Measurements from ENCODE around the gene HOMER2. TPM values are rescaled to one million over a fixed set of nuclear protein-coding genes. Genes with fewer than 3 reads are reported as not detected.
"Not testable (repeated sequence)": the region's sequence is repeated elsewhere in the genome, so short reads cannot be mapped to it uniquely, and the experiment has no call there.

HOMER2 gene
- total RNA-seq = 7.8 TPM
- 5.7 TPM for polyA plus RNA-seq
- long read RNA-seq, donor 1 = 0 reads
- long read RNA-seq, donor 2 = 0 reads
- long read RNA-seq, donor 3, partial matches to known transcripts = 0 of 2 reads
- long read RNA-seq, donor 3, other reads (novel, unspliced or antisense) = 0 of 2 reads
- long read RNA-seq, donor 4 = 0 reads
- long read RNA-seq, donor 5, partial matches to known transcripts = 0 of 2 reads
- long read RNA-seq, donor 5, other reads (novel, unspliced or antisense) = 0 of 2 reads
- long read RNA-seq, donor 6, partial matches to known transcripts = 0 of 1 reads
- long read RNA-seq, donor 6, other reads (novel, unspliced or antisense) = 0 of 1 reads
- long read RNA-seq, donor 7, partial matches to known transcripts = 0 of 3 reads
- long read RNA-seq, donor 7, other reads (novel, unspliced or antisense) = 0 of 3 reads
- long read RNA-seq, donor 8 = 0 reads
- long read RNA-seq, donor 9 = 0 reads
- long read RNA-seq, donor 10, partial matches to known transcripts = 0 of 1 reads
- long read RNA-seq, donor 10, other reads (novel, unspliced or antisense) = 0 of 1 reads

DNA sequence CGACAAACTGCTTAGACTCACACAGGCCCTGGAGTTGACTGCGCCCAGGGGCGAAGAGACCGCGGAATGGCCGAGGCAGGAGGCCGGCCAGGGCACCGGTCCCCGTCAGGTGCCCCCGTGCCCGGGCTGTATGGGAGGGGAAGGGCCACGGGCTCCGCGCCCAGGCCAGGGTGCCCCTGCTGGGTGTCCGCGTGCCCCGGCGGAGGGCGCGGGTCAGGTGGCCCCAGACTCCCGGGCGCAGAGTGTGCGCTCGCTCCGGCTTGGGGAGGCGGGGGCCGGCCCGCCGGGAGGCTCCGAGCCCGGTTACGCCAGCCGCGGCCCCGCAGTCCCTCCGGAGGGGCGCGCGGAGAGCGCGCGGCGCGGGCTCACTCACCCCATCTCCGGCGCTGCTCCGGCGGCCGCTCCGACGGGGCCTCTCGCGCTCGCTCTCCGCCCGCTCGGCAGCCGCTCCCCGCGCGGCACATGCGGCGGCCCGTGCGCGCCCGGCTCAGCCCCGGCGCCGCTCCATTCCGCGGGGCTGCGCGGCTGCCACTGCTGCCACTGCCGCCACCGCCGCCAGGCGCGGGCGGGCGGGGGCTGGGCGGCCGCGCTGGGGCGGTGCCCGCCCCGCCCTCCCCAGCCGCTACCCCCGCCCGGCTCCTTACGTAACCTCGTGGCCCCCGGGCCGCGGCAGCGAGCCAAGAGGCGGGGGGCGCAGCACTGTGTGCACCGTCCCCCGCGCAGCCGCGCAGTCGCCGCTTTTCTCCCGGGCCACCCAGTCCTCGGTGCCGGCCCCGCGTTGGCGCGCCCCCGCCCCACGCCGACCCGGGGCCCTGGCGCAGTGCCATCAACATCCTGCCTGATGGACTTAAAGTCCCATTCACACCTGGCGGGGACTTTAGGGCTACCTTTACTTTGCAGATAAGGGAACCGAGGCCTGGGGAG, at the start of gene HOMER2:
Gene HOMER2 (minus strand): TSS at position 563 of the 924 bp plus-strand sequence. CDS start 185 bp downstream, at position 378.
- 2% methylated on average over 119 of the region's 119 CpGs for WGBS
- Histone ChIP-seq H3K36me3 (ENCODE audit: control insufficient read depth in 2 of 2, insufficient read depth in 2 of 2, low read length in 1 of 2) (no peaks in the 10 kb centered on the region), H3K4me3 (ENCODE audit: low read length in 2 of 2) (peak within 1 kb of the TSS in 1 of 2 donors; percentile 50), H3K9me3 (ENCODE audit: control insufficient read depth in 2 of 2, insufficient read depth in 1 of 2, low read length in 1 of 2) (no peaks in the 10 kb centered on the region), H3K27me3 (ENCODE audit: control insufficient read depth in 2 of 2, insufficient read depth in 1 of 2, low read length in 1 of 2) (peaks cover 22 to 30% of the 10 kb centered on the region in 2 donors), H3K27ac (ENCODE audit: low read depth in 1 of 2, low read length in 1 of 2) (no peak within 1 kb of the TSS), H3K4me1 (ENCODE audit: control insufficient read depth in 2 of 2, insufficient read depth in 2 of 2, low read length in 2 of 2) (peaks cover 3 to 10% of the 10 kb centered on the region in 2 donors)
- DNase-seq (ENCODE audit: low read depth in 6 of 9, low spot score in 9 of 9) = peak in 2 of 9 donors; percentile 8 to 31

DNA sequence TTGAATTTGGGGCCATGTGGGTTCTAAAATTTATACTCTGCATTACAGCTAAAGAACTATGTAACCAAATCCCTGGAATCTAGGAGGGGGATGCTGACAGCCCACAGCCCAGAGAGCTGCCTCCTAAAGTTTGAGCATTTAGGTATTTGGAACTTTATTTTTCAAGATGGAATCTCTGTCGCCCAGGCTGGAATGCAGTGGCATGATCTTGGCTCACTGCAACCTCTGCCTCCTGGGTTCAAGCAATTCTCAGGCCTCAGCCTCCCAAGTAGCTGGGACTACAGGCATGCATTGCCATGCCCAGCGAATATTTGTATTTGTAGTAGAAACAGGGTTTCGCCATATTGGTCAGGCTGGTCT, 48.1 kb upstream of the HOMER2 start:
- DNase-seq (ENCODE audit: low read depth in 6 of 9, low spot score in 9 of 9); H3K9me3 ChIP-seq (ENCODE audit: control insufficient read depth in 2 of 2, insufficient read depth in 1 of 2, low read length in 1 of 2); H3K4me3 ChIP-seq (ENCODE audit: low read length in 2 of 2); H3K4me1 ChIP-seq (ENCODE audit: control insufficient read depth in 2 of 2, insufficient read depth in 2 of 2, low read length in 2 of 2); H3K36me3 ChIP-seq (ENCODE audit: control insufficient read depth in 2 of 2, insufficient read depth in 2 of 2, low read length in 1 of 2); H3K27ac ChIP-seq (ENCODE audit: low read depth in 1 of 2, low read length in 1 of 2); H3K27me3 ChIP-seq (ENCODE audit: control insufficient read depth in 2 of 2, insufficient read depth in 1 of 2, low read length in 1 of 2): not testable (repeated sequence)
- WGBS = 98% methylated on average over 3 of the region's 3 CpGs

DNA sequence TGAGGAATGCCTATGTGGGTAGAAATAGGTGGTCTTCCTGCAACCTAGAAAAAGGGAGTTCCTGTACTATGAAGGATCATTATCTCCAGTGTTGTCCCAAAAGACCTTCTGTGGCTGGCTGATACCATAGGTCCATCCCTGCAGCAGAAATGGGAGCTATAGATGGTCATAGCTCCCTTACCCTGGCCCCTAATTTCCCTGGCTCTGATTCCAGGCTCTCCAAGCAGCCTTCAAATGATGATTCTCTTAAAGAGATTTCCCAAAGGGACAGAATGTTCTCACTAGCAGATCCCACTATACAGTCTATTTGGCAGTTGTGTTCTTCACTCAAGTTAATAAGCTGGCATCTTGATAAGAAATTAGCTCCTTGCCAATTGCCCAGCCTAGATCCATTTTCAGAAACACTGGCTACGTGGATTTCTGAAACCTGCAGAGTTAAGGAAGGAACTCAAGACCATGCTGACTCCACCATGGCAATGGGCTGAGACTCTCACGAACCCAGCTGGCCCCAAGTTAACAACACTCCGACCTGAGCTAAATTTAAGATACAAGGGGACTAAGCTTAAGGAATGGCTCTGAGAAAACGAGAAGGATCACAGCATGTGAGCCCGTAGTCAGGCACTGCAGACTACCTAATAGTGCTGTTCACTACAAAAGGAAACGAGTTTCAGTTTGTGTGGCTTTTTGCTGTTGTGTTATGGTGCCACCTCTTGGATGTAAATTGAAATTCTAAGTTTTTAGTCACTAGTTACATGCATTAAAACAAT, 47.6 kb upstream of the HOMER2 start:
- H3K27me3 ChIP-seq (ENCODE audit: control insufficient read depth in 2 of 2, insufficient read depth in 1 of 2, low read length in 1 of 2) = no peaks in the 10 kb centered on the region
- WGBS = 9% methylated on average over 6 of the region's 6 CpGs
- H3K9me3 ChIP-seq (ENCODE audit: control insufficient read depth in 2 of 2, insufficient read depth in 1 of 2, low read length in 1 of 2) = no peaks in the 10 kb centered on the region
- peaks cover 0 to 3% of the 10 kb centered on the region in 2 donors for H3K36me3 ChIP-seq (ENCODE audit: control insufficient read depth in 2 of 2, insufficient read depth in 2 of 2, low read length in 1 of 2)
- DNase-seq (ENCODE audit: low read depth in 6 of 9, low spot score in 9 of 9) = peak in 7 of 9 donors; percentile 38 to 77 (median 57)
- H3K4me1 ChIP-seq (ENCODE audit: control insufficient read depth in 2 of 2, insufficient read depth in 2 of 2, low read length in 2 of 2) = peaks cover 0 to 4% of the 10 kb centered on the region in 2 donors
- no peak overlapping the region for H3K27ac ChIP-seq (ENCODE audit: low read depth in 1 of 2, low read length in 1 of 2)
- peak overlapping the region; percentile 19 to 29 for H3K4me3 ChIP-seq (ENCODE audit: low read length in 2 of 2)

DNA sequence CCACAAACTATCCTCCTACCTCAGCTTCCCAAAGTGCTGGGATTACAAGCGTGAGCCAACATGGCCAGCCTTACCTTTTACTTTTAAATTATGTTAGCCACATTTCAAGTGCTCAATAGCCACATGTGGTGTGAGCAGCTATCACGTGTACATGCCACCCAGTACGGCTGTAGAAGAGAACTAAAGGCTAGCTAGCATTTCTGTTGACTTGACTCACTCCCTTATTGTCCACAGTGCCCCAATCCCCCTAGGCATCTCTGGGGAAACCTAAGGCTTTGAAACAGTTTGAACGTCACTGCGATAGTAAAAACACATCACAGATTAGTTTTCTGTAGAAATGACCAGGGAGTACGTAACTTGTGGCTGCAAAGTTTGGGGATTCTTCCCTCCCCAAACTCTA, 46.9 kb upstream of the HOMER2 start:
- DNase-seq (ENCODE audit: low read depth in 6 of 9, low spot score in 9 of 9) = no peak
- Histone ChIP-seq H3K36me3 (ENCODE audit: control insufficient read depth in 2 of 2, insufficient read depth in 2 of 2, low read length in 1 of 2) (peaks cover 0 to 3% of the 10 kb centered on the region in 2 donors), H3K4me3 (ENCODE audit: low read length in 2 of 2) (no peak overlapping the region), H3K27ac (ENCODE audit: low read depth in 1 of 2, low read length in 1 of 2) (no peak overlapping the region), H3K27me3 (ENCODE audit: control insufficient read depth in 2 of 2, insufficient read depth in 1 of 2, low read length in 1 of 2) (no peaks in the 10 kb centered on the region), H3K9me3 (ENCODE audit: control insufficient read depth in 2 of 2, insufficient read depth in 1 of 2, low read length in 1 of 2) (no peaks in the 10 kb centered on the region), H3K4me1 (ENCODE audit: control insufficient read depth in 2 of 2, insufficient read depth in 2 of 2, low read length in 2 of 2) (peaks cover 0 to 4% of the 10 kb centered on the region in 2 donors)
- WGBS = 96% methylated on average over 6 of the region's 6 CpGs

DNA sequence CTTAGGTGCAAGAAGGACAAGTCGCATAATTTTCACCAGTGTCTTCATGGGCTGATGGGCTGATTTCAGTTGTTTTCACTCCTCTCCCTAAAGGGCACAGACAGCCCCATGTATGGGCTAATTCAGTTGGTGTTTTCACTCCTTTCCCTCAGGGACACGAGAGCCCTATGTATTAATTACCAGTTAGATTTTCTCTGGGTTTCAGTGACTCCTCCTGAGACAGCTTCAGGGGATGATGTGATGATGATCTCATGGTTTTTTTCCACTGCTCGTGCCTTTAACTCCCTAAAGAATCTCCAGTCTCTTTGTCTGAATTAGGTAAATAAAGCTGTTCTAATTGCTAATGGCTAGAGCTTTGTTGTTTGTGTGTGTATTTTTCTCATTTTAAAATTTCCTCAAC, 43.4 kb upstream of the HOMER2 start:
- no peak for DNase-seq (ENCODE audit: low read depth in 6 of 9, low spot score in 9 of 9)

DNA sequence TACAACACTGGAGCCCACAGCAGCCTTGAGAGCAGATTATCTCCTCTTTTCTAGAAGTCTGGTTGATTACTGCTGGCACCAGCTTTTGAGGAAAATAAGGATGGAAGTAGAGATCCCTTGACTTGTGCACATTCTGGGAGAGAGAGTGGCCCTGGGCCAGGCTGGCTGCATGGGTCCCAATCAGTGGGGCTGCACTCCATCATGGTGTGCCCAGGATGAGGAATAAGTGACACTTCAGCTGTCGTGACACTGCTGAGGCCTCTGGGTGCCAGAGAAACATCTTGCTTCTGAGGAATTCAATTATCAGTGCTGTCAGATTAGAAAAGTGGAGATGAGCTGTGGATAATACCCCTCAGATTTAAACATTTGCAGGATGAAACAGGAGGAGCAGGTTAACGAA, 42.6 kb upstream of the HOMER2 start:
- Histone ChIP-seq H3K27ac (ENCODE audit: low read depth in 1 of 2, low read length in 1 of 2) (no peak overlapping the region), H3K4me3 (ENCODE audit: low read length in 2 of 2) (no peak overlapping the region), H3K27me3 (ENCODE audit: control insufficient read depth in 2 of 2, insufficient read depth in 1 of 2, low read length in 1 of 2) (no peaks in the 10 kb centered on the region), H3K9me3 (ENCODE audit: control insufficient read depth in 2 of 2, insufficient read depth in 1 of 2, low read length in 1 of 2) (no peaks in the 10 kb centered on the region), H3K4me1 (ENCODE audit: control insufficient read depth in 2 of 2, insufficient read depth in 2 of 2, low read length in 2 of 2) (peaks cover 0 to 2% of the 10 kb centered on the region in 2 donors), H3K36me3 (ENCODE audit: control insufficient read depth in 2 of 2, insufficient read depth in 2 of 2, low read length in 1 of 2) (peaks cover 3 to 4% of the 10 kb centered on the region in 2 donors)
- no peak for DNase-seq (ENCODE audit: low read depth in 6 of 9, low spot score in 9 of 9)
- 97% methylated on average over 2 of the region's 2 CpGs for WGBS

More for the DNA sequence above, 43.4 kb upstream of the HOMER2 start:
- peaks cover 0 to 4% of the 10 kb centered on the region in 2 donors for H3K4me1 ChIP-seq (ENCODE audit: control insufficient read depth in 2 of 2, insufficient read depth in 2 of 2, low read length in 2 of 2)
- H3K27me3 ChIP-seq (ENCODE audit: control insufficient read depth in 2 of 2, insufficient read depth in 1 of 2, low read length in 1 of 2) = no peaks in the 10 kb centered on the region
- no peaks in the 10 kb centered on the region for H3K9me3 ChIP-seq (ENCODE audit: control insufficient read depth in 2 of 2, insufficient read depth in 1 of 2, low read length in 1 of 2)
- 94% methylated on average over 3 of the region's 3 CpGs for WGBS
- H3K36me3 ChIP-seq (ENCODE audit: control insufficient read depth in 2 of 2, insufficient read depth in 2 of 2, low read length in 1 of 2) = peaks cover 3 to 4% of the 10 kb centered on the region in 2 donors
- no peak overlapping the region for H3K27ac ChIP-seq (ENCODE audit: low read depth in 1 of 2, low read length in 1 of 2)
- no peak overlapping the region for H3K4me3 ChIP-seq (ENCODE audit: low read length in 2 of 2)

DNA sequence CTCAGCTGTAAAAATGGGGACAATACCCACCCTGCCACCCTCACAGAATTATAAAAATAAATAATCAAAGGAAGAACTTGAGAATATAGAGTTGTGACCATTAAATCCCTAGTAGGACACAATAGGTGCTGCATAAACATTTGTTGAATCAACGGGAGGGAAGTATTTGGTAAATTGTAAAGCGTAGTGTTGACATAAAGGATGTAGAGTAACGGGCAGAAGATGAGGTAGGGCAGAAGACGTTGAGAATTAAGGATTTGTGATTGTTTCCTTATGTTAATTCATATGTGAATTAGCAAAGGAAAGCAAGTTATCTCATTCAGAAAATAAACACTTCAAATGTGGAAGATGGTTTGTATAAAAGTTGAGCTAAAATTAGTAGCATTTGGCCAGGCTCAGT, 40.6 kb upstream of the HOMER2 start:
- Histone ChIP-seq H3K4me1 (ENCODE audit: control insufficient read depth in 2 of 2, insufficient read depth in 2 of 2, low read length in 2 of 2) (no peaks in the 10 kb centered on the region), H3K9me3 (ENCODE audit: control insufficient read depth in 2 of 2, insufficient read depth in 1 of 2, low read length in 1 of 2) (no peaks in the 10 kb centered on the region), H3K27ac (ENCODE audit: low read depth in 1 of 2, low read length in 1 of 2) (no peak overlapping the region), H3K27me3 (ENCODE audit: control insufficient read depth in 2 of 2, insufficient read depth in 1 of 2, low read length in 1 of 2) (no peaks in the 10 kb centered on the region), H3K36me3 (ENCODE audit: control insufficient read depth in 2 of 2, insufficient read depth in 2 of 2, low read length in 1 of 2) (peaks cover 4 to 8% of the 10 kb centered on the region in 2 donors), H3K4me3 (ENCODE audit: low read length in 2 of 2) (no peak overlapping the region)
- DNase-seq (ENCODE audit: low read depth in 6 of 9, low spot score in 9 of 9) = no peak
- 95% methylated on average over 4 of the region's 4 CpGs for WGBS

DNA sequence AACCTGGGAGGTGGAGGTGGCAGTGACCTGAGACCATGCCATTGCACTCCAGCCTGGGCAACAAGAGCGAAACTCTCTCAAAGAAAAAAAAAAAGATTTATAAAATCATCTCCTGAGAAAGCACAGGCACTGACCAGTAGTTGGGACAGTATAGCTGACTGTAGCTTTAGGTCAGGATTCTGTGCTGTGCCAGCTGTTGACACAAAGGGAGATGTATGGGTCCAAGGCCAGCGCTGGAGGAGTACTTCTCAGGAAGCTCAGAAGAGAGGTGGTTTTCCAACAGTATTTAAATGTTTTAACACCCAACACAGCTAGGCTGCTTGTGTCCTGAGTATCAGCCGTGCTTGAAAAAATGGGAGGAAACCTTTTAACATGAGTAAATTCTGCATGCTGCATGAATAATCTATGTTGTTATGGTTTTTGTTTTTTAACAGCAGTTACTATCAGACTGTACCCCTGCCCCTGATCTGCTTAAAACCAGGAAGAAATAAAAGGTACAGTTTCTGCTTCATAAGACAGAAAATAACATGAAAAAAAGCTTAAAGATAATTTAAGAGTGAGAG, 40.0 kb upstream of the HOMER2 start:
- H3K4me1 ChIP-seq (ENCODE audit: control insufficient read depth in 2 of 2, insufficient read depth in 2 of 2, low read length in 2 of 2) = no peaks in the 10 kb centered on the region
- DNase-seq (ENCODE audit: low read depth in 6 of 9, low spot score in 9 of 9) = no peak
- H3K36me3 ChIP-seq (ENCODE audit: control insufficient read depth in 2 of 2, insufficient read depth in 2 of 2, low read length in 1 of 2) = peaks cover 4 to 8% of the 10 kb centered on the region in 2 donors
- no peak overlapping the region for H3K4me3 ChIP-seq (ENCODE audit: low read length in 2 of 2)
- H3K27me3 ChIP-seq (ENCODE audit: control insufficient read depth in 2 of 2, insufficient read depth in 1 of 2, low read length in 1 of 2) = no peaks in the 10 kb centered on the region
- H3K27ac ChIP-seq (ENCODE audit: low read depth in 1 of 2, low read length in 1 of 2) = no peak overlapping the region
- 97% methylated on average over 3 of the region's 3 CpGs for WGBS
- H3K9me3 ChIP-seq (ENCODE audit: control insufficient read depth in 2 of 2, insufficient read depth in 1 of 2, low read length in 1 of 2) = no peaks in the 10 kb centered on the region
